Measurements from ENCODE around the gene HIRIP3. TPM values are rescaled to one million over a fixed set of nuclear protein-coding genes. Genes with fewer than 3 reads are reported as not detected.

The HIRIP3 gene
- total and polyA plus RNA-seq, 2 of the 13 experiments (the other 11 are each of a cell fraction or from before 2014, with no cell fraction given) = 12.6 to 17.2 TPM

GRCh38 chr16:30024451-30024850, 29.0 kb upstream of the HIRIP3 start:
- ChIA-PET POLR2A (no interaction called here), CTCF (ENCODE audit: low intra/inter-chr PET ratio, low total read pairs) (interaction anchor here (1.3 kb wide), 1 partner anchor 161 kb away, joined by 3 read pairs; the partner anchor contains the start of gene CDIPT)
- no peak for DNase-seq (ENCODE audit: low spot score)
- no peaks in the 10 kb centered on the region for H3K9me3 ChIP-seq (ENCODE audit: low read length)
- no peaks in the 10 kb centered on the region for H4K20me1 ChIP-seq (ENCODE audit: insufficient read depth, low read length)
- no peak for TF ChIP-seq KAT7 (CRISPR knock-in tag; IDR thresholded peaks at IDR 0.05; ENCODE audit: borderline replicate concordance)
- no peak for TF ChIP-seq ZNF543 (CRISPR knock-in tag; IDR thresholded peaks at IDR 0.05)
- no peak for TF ChIP-seq TFDP1 (CRISPR knock-in tag; IDR thresholded peaks at IDR 0.05; ENCODE audit: borderline replicate concordance)
- TF ChIP-seq ZNF510 (CRISPR knock-in tag; IDR thresholded peaks at IDR 0.05; ENCODE audit: low read depth) = no peak
- no peak for TF ChIP-seq ZNF142 (CRISPR knock-in tag; IDR thresholded peaks at IDR 0.05)
- TF ChIP-seq SYNCRIP (IDR thresholded peaks at IDR 0.05; ENCODE audit: insufficient read depth, low read depth, low read length) = no peak
- TF ChIP-seq ZNF780A (CRISPR knock-in tag; IDR thresholded peaks at IDR 0.05) = no peak
- no peak for TF ChIP-seq IRF1 (CRISPR knock-in tag; IDR thresholded peaks at IDR 0.05; ENCODE audit: low read depth)
- no peak for TF ChIP-seq HNRNPLL (IDR thresholded peaks at IDR 0.05; ENCODE audit: low read depth, low read length, poor library complexity, severe bottlenecking)
- no peak for TF ChIP-seq ZNF33A (CRISPR knock-in tag; IDR thresholded peaks at IDR 0.05; ENCODE audit: borderline replicate concordance)
- TF ChIP-seq ZNF354B (CRISPR knock-in tag; IDR thresholded peaks at IDR 0.05) = no peak
- no peak for TF ChIP-seq SRF (IDR thresholded peaks at IDR 0.05; ENCODE audit: low read depth, low read length)
- TF ChIP-seq POLR2AphosphoS2 (IDR thresholded peaks at IDR 0.05; ENCODE audit: low read depth, low read length) = no peak
- no peak for TF ChIP-seq ZNF619 (CRISPR knock-in tag; IDR thresholded peaks at IDR 0.05)
- no peak for TF ChIP-seq ZNF484 (CRISPR knock-in tag; IDR thresholded peaks at IDR 0.05; ENCODE audit: borderline replicate concordance, low read depth)
- WGBS (ENCODE audit: low lambda C conversion rate) = 15% methylated on average over 16 of the region's 16 CpGs
- H3K4me3 ChIP-seq (replicated peaks in 1 of 3; ENCODE audit: insufficient read depth in 1 of 3, low read depth in 2 of 3, low read length in 3 of 3) = no peak overlapping the region
- no TSS peak for BruUV-seq (replicated peaks)
- H3K9ac ChIP-seq (ENCODE audit: insufficient read depth, low read depth, low read length) = no peak overlapping the region
- H3K27ac ChIP-seq (ENCODE audit: extremely low read length, insufficient read depth, low read length) = no peak overlapping the region
- in situ Hi-C loops (cut with HindIII; ENCODE audit: extremely low pct_ligation_motif_present, low pct_unique_long_range_greater_than_20kb) = no loop called here
- H3K79me2 ChIP-seq (ENCODE audit: insufficient read depth, low read length) = no peaks in the 10 kb centered on the region
- no peak overlapping the region for H3K4me2 ChIP-seq (ENCODE audit: low read depth, low read length)
- no peaks in the 10 kb centered on the region for H3K36me3 ChIP-seq (replicated peaks in 1 of 2; ENCODE audit: control insufficient read depth in 1 of 2, insufficient read depth in 2 of 2, low read length in 2 of 2)
- H3K27me3 ChIP-seq (ENCODE audit: control insufficient read depth in 1 of 2, insufficient read depth in 2 of 2, low read length in 2 of 2) = peaks cover 33 to 78% of the 10 kb centered on the region in 2 experiments
- no peak overlapping the region for H2AFZ ChIP-seq (ENCODE audit: low read length)
- H3K4me1 ChIP-seq (ENCODE audit: insufficient read depth, low read length) = peaks cover 10% of the 10 kb centered on the region; the same call in 1 of the 2 replicates
- ATAC-seq = no peak
- intact Hi-C loops (cut with micrococcal nuclease; ENCODE audit: unreplicated experiment) = no loop called here
- FAIRE-seq = no peak

Data from HepG2 (cell line).